Measurements from ENCODE around the gene PTGES3.
"Not testable (repeated sequence)": the region's sequence is repeated elsewhere in the genome, so short reads cannot be mapped to it uniquely, and the experiment has no call there.

The PTGES3 gene, protein sequence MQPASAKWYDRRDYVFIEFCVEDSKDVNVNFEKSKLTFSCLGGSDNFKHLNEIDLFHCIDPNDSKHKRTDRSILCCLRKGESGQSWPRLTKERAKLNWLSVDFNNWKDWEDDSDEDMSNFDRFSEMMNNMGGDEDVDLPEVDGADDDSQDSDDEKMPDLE

GRCh38 chr12:56688129-56688845, at the start of gene PTGES3:
TSS of gene PTGES3 (minus strand) at chr12:56688284. CDS start at chr12:56687999, 285 bp downstream.
- peak; percentile 96 for DNase-seq (ENCODE audit: low read depth)

DNA sequence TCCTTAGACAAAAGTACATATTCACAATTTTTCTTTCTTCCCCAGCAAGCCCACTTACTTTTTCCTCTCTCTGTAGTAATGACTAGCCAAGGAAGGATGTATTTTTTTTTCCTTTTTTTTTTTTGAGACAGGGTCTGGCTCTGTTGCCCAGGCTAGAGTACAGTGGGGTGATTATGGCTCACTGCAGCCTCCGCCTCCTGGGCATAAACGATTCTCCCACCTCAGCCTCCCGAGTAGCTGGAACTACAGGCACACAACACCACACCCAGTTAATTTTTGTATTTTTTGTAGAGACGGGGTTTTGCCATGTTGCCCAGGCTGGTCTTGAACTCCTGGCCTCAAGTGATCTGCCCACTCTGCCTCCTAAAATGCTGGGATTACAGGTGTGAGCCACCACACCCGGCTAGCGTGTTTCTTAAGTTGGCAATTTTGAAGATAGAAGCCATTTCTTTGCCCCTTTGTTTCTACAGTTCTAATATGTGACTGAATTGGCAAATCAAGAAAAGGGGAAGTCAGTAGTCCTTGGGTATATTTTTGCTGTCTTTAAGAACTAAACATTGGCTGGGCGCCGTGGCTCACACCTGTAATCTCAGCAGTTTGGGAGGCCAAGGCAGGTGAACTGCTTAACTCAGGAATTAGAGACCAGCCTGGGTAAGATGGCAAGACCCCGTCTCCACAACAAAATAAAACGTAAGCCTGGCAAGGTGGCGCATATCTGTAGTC, 40.2 kb upstream of the PTGES3 start:
- DNase-seq (ENCODE audit: low read depth), result no peak

DNA sequence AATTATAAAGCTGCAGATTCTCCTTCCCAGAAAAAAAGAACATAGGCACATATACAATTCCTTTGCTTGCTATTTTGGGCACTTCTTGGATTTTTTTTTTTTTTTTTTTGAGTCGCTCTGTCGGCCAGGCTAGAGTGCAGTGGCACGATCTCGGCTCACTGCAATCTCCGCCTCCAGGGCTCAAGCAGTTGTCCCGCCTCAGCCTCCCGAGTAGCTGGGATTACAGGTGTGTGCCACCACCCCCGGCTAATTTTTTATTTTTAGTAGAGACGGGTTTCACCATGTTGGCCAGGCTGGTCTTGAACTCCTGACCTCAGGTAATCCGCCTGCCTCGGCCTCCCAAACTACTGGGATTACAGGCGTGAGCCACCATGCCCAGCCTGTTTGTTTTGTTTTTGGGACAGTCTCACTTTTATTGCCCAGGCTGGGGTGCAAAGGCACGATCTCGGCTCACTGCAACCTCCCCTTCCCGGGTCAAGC, 38.2 kb upstream of the PTGES3 start:
- DNase-seq (ENCODE audit: low read depth), result not testable (repeated sequence)

GRCh38 chr12:56725723-56726102, 37.6 kb upstream of the PTGES3 start:
- no peak for DNase-seq (ENCODE audit: low read depth)

DNA sequence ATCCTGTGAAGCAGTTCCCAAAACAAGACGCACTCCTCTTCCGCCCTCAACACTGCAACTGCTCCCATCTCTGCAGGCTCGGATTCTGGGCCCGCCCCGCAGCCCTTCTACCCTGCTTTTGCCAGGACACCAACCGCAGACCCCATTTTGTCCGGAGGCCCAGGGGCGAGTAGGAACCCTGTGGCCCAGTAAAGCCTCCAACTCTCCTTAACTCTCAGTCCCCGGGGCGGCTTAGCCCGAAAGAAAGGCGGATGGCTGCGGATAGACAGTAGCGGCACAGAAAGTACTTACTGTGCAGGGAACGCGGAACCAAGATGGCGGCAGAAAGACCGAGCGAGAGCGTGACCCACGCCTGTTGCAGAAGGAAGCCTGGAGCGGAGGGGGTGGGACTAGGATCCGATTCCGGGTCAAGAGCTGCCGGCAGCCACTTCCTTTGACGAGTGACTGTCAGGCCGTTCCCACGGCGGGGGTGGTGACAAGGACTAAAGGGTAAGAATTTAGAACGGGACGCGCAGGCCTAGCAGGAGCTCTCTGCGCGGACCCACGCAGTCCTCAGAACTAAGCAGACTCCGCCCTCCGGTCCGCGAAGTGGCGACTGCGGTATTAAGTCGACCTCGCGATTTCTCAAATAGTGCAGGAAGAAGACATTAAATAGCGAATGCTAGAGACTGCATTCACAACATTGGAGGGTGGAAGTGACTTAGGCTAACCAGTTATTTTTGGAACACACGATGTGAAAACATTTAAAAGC, 37.1 kb upstream of the PTGES3 start, which contains the start of gene NACA:
NACA (minus strand) TSS at position 328 of the 751 bp plus-strand sequence. CDS start 778 bp downstream, outside the sequence.
- peak; percentile 98 for DNase-seq (ENCODE audit: low read depth)

GRCh38 chr12:56724701-56724971, 36.6 kb upstream of the PTGES3 start:
- no peak for DNase-seq (ENCODE audit: low read depth)

DNA sequence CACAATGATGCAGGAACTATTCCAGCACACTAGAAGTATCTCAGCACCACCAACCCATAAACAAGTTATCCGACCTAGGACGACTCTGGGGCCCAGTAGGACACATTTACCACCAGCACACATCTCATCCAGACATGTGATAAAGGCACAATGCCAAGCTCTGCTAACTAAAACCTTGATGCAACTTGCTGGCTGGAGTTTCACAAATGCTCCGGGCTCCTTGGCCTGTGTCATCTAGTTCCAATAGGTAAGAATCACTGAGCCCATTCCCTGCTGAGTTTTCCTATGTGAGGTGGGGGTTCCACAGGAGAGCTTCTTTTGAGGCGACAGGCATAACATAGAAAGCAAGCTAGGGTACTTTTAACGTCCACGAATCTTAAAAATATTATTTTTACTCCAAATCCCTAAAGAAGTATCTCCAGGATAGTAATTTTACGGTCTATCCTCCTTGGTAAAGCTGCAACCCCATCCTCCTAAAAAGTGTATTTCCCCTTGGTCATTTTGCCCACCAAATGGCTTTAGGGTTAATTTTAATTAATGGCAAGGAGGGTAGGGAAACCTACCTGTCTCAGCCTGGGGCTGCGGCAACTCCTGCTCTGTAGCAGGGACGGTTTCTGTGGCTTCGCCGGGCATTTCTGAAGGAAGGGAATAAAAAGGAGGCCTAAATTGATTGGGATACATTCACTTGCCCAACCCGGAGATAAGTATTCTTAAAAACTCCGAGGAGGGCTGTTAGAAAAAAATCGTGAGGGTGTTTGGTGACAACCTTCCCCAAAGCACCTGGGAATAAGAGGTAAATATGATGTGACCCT, 36.0 kb upstream of the PTGES3 start:
- no peak for DNase-seq (ENCODE audit: low read depth)

DNA sequence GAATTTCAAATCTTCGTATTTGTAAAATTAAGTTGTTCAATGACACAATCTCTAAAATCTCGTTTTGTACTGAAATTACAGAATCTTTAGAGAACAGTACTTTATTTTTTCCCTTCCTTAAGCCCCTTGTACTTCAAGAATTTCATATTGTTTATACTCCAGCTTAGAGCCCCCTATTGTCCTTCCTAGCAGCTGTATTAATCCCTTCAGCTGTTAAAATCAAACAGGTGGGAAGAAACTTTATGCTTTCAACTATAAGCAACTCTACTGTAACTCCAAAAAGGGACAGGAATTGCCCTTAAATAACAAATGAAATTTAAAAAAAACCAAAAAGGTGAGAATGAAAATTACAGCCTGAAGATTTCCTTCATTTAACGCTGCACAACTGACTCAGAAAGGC, 35.3 kb upstream of the PTGES3 start:
- DNase-seq (ENCODE audit: low read depth), result no peak

DNA sequence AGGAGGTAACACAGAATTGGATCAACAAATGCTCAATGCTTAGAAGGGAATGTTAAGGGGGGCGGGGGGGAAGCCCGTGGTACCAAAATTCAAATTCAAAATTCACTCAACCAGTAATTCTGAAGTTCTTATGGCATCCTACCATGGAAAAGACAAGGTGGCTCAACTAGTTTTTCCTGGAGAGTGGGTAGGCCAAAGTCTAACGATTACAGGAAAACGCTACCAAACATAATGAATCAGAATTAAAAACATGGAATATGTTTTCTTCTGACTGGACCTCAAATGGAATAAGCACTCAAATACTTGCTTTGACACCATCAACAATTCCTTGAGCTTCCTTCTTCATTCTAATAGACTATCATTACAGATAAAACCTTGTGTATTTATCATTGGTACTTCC, 34.7 kb upstream of the PTGES3 start:
- DNase-seq (ENCODE audit: low read depth), result no peak

DNA sequence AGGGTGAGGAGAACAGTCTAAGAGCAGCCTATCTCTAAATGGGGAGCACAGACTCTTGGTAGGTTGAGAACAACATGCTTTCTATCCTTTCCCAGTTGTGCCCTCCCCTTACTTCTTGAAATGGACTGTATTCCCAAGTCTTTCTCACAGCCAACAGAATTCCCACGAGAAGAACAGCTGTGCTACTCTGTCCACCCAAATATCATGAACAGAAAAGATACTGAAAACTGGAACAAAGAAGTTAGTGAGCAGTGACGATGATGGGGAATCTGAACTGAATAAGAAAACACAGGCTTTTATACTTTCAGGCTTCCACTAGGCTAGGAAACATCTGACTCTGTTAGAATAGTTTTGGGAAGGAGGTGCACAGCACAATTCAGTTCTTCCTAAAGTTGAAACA, 33.6 kb upstream of the PTGES3 start:
- DNase-seq (ENCODE audit: low read depth), result no peak

- no peak for DNase-seq (ENCODE audit: low read depth)
Observed at GRCh38 chr12:56721216-56721615, 33.1 kb upstream of the PTGES3 start.

- DNase-seq (ENCODE audit: low read depth), result no peak
Observed at GRCh38 chr12:56720731-56721151, 32.7 kb upstream of the PTGES3 start.

GRCh38 chr12:56719056-56719455, 31.0 kb upstream of the PTGES3 start:
- DNase-seq (ENCODE audit: low read depth), result no peak

GRCh38 chr12:56718636-56719035, 30.6 kb upstream of the PTGES3 start:
- DNase-seq (ENCODE audit: low read depth), result no peak

- DNase-seq (ENCODE audit: low read depth), result no peak
Observed at GRCh38 chr12:56718149-56718548, 30.1 kb upstream of the PTGES3 start.

DNA sequence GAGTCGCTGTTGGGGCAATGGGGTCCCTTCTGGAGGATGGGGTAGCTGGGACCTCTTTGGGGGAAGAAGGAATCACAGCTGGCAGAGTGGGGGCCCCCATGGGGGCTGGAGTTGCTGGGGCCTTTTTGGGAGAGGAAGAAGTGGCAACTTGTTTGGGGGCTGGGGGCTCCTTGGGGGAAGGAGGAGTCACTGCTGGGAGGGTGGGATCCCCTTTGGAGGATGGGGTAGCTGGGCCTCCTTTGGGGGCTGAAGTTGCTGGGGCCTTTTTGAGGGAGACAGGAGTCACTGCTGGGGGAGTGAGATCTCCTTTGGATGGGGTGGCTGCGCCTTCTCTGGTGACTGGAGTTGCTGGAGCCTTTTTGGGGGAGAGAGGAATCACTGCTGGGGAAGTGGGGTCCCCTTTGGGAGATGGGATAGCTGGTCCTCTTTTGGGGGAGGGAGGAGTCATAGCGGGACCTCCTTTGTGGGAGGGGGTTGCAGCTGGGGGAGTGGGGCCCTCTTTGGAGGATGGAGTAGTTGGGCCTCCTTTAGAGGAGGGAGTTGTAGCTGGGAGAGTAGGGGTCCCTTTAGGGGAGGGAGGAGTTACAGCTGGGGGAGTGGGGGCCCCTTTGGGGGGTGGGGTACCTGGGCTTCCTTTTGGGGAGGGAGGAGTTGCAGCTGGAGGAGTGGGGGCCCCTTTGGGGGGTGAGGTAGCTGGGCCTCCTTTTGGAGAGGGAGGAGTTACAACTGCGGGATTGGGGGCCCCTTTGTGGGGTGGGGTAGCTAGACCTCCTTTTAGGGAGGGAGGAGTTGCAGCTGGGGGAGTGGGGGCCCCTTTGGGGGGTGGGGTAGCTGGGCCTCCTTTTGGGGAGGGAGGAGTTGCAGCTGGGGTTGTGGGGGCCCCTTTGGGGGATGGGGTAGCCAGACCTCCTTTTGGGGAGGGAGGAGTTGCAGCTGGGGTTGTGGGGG, 29.1 kb upstream of the PTGES3 start:
- DNase-seq (ENCODE audit: low read depth), result no peak

GRCh38 chr12:56716458-56716857, 28.4 kb upstream of the PTGES3 start:
- no peak for DNase-seq (ENCODE audit: low read depth)

GRCh38 chr12:56715798-56716197, 27.7 kb upstream of the PTGES3 start:
- DNase-seq (ENCODE audit: low read depth), result no peak

DNA sequence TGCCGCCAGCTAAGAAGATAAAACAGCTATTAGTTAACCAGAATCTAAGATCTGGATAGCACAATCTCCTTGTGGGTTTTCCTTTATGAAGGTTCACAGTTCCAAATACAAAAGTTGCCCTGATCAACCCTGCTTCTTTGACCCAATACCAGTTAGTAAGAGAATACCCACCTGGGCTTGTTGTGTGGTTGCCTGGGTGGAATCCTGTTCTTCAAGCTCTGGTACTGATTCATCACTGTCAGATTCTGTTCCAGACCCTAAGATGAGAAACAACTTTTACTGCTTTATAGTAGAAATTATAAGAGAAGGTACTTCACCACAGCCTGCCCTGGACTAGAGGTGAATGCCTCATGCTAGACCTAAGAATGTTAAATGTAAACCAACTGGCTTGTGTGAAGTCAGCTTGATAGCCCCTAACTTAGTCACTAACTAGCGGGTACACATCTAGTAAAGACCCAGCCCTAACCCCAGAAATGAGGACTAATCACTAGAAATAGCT, 26.4 kb upstream of the PTGES3 start:
- DNase-seq (ENCODE audit: low read depth), result no peak

GRCh38 chr12:56713345-56713744, 25.3 kb upstream of the PTGES3 start:
- no peak for DNase-seq (ENCODE audit: low read depth)

All from T-helper 22 cell (primary cell).